ENCODE measurements around the gene ATOSB.
"Not testable (repeated sequence)": the region's sequence is repeated elsewhere in the genome, so short reads cannot be mapped to it uniquely, and the experiment has no call there.

Gene ATOSB, protein sequence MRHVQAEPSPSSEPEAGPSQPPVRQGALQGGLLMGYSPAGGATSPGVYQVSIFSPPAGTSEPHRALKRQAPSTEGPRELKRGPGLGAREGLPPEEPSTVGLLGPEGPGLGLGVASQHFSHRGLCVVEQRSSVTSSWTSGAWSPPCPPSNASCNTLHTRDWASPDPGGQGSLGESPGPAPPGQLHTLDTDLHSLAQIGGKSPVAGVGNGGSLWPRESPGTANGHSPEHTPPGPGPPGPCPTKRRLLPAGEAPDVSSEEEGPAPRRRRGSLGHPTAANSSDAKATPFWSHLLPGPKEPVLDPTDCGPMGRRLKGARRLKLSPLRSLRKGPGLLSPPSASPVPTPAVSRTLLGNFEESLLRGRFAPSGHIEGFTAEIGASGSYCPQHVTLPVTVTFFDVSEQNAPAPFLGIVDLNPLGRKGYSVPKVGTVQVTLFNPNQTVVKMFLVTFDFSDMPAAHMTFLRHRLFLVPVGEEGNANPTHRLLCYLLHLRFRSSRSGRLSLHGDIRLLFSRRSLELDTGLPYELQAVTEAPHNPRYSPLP

DNA sequence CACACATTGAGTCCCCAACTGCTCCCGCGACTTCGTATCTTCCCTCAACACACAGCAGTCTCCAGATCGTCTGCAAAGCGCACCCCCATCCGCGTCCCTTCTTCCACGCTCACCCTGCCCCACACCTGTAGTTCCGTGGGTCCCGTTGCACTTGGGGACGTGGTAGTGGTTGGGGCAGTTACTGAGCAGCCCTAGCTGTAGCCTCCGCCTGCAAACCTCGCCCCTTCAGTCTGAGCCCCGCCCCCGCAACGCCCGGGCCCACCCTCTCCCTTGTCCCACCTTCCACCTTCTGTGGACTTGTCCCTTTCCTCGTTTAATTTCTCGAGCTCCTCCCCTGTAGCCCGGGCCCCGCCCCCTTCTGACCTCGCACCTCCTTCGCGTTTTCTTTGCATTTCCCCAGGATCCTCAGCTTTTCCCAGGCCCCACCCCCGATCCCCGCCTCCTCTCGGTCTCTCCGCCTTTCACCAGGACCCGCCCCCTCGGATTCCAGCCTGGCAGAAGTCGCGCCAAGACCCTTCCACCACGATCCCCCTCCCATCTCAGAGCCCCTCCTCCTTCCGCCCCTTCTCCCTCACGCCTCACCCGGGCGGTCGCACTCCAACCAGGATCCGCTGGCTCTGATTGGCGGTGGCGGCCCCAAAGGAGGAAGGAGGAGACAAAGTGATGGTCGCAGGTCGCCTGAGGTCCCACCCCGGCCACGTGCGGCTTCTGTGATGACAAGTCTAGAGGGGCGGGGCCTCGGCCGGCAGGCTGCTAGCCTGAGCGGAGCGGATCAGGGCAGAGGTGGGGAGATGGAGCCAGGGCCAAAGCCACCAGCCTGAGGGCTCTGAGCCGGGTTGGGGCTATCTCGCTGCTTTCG lies at the start of gene ATOSB:
Gene ATOSB (minus strand): TSS at position 183 of the 859 bp plus-strand sequence. CDS start 7,588 bp downstream, outside the sequence.
- peak; percentile 97 for DNase-seq

GRCh38 chr9:35164711-35165110 lies 49.0 kb upstream of the ATOSB start:
- no peak for DNase-seq

DNA sequence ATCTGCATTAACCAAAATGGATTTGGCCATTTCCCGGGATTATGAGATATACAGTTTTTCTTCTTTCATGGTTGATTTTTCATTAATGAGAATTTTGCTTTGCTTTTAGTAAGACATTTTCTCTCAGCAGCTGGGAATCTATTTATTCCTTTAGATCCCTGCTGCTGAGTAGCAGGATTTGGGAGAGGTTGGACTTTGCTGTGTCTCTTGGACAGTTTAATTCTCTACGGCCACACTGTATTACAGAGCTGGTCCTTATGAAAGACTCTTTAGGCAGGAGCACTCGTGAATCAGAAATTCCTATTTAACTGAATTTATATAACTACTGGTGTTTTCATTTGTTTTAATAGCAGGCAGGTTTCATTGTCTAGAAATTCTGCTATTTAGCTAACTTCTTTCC lies 47.8 kb upstream of the ATOSB start:
- no peak for DNase-seq

- no peak for DNase-seq
Measured at GRCh38 chr9:35162605-35163315, 47.1 kb upstream of the ATOSB start.

GRCh38 chr9:35161713-35162604 lies 46.3 kb upstream of the ATOSB start, which contains the start of gene UNC13B:
Gene UNC13B (plus strand): TSS chr9:35162009. CDS start chr9:35162284, 275 bp downstream.
- DNase-seq, result peak; percentile 96

DNA sequence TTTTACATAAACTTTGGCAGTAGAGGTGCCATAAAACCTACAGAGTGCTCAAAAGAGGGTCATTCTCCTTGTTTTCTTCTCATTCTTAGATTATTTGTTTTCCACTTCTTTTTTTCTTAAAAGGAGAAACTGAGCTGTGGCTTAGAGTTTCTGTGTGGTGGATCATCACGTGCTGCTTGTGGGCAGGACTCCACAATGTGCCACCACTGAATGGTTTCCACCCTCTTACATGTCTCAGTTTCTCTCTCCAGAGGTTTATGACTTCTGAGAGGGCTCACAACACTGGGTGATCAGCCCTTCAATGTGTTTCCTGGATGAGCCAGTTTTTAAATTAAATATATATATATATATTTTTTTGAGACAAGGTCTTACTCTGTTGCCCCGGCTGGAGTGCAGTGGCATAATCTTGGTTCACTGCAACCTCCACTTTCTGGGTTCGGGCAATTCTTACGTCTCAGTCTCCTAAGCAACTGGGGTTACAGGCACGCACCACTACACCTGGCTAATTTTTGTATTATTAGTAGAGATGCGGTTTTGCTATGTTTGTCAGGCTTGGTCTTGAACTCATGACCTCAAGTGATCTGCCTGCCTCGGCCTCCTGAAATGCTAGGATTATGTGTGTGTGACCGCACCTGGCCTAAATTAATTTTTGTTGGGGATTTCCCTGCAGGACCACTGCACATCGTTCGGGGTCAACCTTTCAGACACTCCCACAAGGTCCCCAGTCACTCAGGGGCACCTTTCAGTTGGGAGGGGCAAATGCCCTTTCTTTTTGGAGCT lies 43.0 kb upstream of the ATOSB start:
- DNase-seq, result no peak

- not testable (repeated sequence) for DNase-seq
Measured at GRCh38 chr9:35157836-35158235, 42.2 kb upstream of the ATOSB start.

DNA sequence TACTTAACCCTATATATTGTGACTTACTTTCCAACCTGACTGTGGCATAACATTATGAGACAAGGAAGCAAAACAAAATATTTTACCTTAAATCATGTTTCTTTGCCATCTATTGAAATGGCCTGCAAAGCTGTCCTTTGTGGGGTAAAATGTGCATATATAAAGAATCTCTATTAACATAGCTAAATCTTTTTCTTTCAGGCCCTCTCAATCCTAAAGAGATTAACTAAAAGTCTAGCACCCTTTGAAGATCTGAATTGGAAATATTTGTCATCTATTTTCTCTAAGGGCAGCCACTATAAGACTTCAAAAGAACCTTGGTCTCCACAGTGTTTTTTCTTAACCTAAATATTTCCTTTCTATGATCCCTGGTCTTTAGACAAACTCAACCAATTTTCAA lies 41.1 kb upstream of the ATOSB start:
- DNase-seq, result no peak

GRCh38 chr9:35152926-35153325 lies 37.3 kb upstream of the ATOSB start:
- DNase-seq, result no peak

DNA sequence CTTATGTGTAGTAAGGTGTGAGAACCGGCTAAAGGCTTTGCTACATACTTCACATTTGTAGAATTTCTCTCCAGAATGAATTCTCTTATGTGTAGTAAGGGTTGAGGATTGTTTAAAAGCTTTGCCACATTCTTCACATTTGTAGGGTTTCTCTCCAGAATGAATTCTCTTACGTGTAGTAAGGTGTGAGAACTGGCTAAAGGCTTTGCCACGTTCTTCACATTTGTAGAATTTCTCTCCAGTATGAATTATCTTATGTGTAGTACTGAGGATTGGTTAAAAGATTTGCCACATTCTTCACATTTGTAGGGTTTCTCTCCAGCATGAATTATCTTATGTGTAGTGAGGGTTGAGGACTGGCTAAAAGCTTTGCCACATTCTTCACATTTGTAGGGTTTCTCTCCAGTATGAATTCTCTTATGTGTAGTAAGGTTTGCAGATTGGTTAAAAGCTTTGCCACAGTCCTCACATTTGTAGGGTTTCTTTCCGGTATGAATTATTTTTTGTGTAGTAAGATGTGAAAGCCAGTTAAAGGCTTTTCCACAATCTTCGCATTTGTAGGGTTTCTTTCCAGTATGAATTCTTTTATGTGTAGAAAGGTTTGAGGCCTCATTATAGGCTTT lies 32.4 kb upstream of the ATOSB start:
- DNase-seq, result not testable (repeated sequence)

- no peak for DNase-seq
Measured at GRCh38 chr9:35142037-35142436, 26.4 kb upstream of the ATOSB start.

- DNase-seq, result no peak
Measured at GRCh38 chr9:35140093-35140492, 24.4 kb upstream of the ATOSB start.

DNA sequence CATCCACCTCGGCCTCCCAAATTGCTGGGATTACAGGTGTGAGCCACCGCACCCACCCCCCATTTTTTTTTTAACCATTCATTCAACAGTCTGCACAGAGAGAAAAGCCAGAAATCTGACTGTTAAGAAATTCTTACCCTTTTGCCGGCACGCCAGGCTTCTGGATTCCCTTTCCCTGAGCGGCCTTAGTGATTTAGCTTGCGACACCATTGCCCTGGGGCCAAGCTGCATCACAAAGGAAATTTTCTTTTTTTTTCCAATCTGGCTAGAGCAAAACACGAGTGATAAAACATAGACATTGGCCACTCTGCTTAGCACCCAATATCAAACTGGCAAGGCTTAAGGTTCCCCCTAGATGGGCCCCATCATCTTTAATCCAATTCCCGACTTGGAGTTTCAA lies 21.2 kb upstream of the ATOSB start:
- DNase-seq, result no peak

GRCh38 chr9:35135988-35136387 lies 20.3 kb upstream of the ATOSB start:
- DNase-seq, result no peak

GRCh38 chr9:35134920-35135319 lies 19.3 kb upstream of the ATOSB start:
- DNase-seq, result no peak

GRCh38 chr9:35116898-35117551 lies 1.4 kb upstream of the ATOSB start:
- DNase-seq, result peak; percentile 89

DNA sequence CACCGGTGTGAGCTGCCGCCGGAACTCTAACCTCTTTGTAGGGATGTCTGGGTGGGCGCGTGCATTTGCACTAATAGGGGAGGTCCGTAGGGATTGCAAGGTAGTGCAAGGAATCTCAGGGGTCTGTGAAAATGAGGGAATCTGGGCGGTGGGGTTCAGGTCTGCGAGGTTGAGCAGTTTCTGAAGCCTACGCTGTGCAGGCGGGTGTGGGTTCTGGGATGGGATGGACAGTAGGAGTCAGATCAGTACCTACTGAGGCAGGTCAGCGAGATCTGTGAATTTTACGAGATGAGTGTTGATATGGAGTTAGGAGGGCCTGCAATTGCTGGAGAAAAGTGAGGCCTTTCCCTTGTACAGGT lies 856 bp upstream of the ATOSB start:
- DNase-seq, result no peak

GRCh38 chr9:35114840-35115628 lies 628 bp downstream of the ATOSB start:
- no peak for DNase-seq
